ENCODE data around the gene LGALS1. TPM values are rescaled to one million over a fixed set of nuclear protein-coding genes. Genes with fewer than 3 reads are reported as not detected.

The LGALS1 gene
- total RNA-seq, 1 donor from 2014 or later = 2,760 TPM

DNA sequence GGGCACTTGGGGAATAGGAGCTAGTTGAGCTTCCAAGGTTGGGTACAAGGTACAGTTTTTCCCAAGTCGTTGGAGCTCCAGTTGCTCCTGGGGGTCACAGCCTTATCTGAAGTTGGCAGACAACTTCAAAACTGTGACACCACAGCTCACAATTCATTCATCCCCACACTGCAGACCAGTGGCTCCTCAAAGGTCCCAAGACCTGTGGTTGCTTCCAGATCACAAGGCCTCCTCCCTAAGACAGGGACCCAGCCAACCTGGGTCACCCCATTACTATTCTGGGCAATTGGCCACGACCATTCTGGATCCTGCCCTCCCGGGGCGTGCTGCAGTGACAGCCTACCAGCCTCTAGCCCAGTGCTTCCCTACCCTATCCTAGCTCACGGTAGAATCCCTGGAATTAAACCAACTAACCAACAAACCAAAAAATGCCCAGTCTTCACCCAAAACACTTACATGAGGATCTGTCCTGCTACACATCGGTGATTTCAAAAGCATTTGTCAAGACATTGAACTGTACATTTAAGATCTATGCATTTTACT is 17.8 kb upstream of the LGALS1 start:
- Mint-ChIP-seq H3K36me3 (ENCODE audit: low read depth) (no peaks in the 10 kb centered on the region), H3K4me3 (ENCODE audit: unreplicated experiment) (peak overlapping the region; percentile 81), H3K9me3 (ENCODE audit: low read depth) (no peaks in the 10 kb centered on the region), H3K27ac (ENCODE audit: unreplicated experiment) (peak overlapping the region; percentile 96), H3K4me1 (ENCODE audit: low read depth) (peaks cover 40% of the 10 kb centered on the region), H3K27me3 (ENCODE audit: low read depth) (no peaks in the 10 kb centered on the region)
- no peak for DNase-seq (ENCODE audit: low spot score)
- TF ChIP-seq, protein P1, sequence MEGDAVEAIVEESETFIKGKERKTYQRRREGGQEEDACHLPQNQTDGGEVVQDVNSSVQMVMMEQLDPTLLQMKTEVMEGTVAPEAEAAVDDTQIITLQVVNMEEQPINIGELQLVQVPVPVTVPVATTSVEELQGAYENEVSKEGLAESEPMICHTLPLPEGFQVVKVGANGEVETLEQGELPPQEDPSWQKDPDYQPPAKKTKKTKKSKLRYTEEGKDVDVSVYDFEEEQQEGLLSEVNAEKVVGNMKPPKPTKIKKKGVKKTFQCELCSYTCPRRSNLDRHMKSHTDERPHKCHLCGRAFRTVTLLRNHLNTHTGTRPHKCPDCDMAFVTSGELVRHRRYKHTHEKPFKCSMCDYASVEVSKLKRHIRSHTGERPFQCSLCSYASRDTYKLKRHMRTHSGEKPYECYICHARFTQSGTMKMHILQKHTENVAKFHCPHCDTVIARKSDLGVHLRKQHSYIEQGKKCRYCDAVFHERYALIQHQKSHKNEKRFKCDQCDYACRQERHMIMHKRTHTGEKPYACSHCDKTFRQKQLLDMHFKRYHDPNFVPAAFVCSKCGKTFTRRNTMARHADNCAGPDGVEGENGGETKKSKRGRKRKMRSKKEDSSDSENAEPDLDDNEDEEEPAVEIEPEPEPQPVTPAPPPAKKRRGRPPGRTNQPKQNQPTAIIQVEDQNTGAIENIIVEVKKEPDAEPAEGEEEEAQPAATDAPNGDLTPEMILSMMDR (IDR thresholded peaks at IDR 0.05) = no peak

DNA sequence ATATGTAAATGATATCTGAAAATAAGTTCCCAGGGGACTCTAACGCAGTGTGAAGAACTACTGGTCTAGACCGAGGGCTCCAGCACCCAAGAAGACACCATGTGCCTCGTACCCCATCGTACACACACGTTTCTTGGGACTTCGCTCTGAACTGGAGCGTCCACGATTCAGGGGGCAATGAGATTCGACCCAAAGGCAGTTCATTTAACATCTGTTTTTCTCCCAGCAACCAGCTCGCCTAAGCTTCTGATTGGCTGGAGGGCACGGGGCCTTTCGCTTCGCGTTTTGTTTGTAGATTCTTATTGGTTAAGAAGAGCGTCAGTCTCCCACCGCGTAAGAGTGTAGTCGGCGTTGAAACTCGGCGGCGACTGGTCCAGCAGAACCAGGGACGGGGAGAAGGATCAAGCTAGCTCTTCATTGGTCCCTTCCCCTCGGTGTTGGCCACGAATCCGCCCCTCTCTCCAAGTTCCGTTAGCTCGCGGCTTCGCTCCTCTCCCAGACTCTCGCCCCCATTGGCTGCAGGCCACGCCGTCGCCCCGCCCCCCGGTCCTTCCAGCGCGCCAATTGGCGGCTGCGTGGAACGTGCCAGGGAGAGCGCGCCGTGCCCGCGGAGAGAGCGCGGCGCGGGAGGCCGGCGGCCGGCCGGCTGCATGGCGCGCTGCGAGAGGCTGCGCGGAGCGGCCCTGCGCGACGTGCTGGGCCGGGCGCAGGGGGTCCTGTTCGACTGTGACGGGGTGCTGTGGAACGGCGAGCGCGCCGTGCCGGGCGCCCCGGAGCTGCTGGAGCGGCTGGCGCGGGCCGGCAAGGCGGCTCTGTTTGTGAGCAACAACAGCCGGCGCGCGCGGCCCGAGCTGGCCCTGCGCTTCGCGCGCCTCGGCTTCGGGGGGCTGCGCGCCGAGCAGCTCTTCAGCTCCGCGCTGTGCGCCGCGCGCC is 17.0 kb upstream of the LGALS1 start, which contains the start of gene PDXP:
TSS of gene PDXP (plus strand) at position 591 of the 933 bp plus-strand sequence. CDS start at position 651, 60 bp downstream.
- peak within 1 kb of the TSS; percentile 96 for H3K27ac Mint-ChIP-seq (ENCODE audit: unreplicated experiment)
- TF ChIP-seq, protein P1 (IDR thresholded peaks at IDR 0.05) = no peak
- peak within 1 kb of the TSS; percentile 81 for H3K4me3 Mint-ChIP-seq (ENCODE audit: unreplicated experiment)
- no peaks in the 10 kb centered on the region for H3K27me3 Mint-ChIP-seq (ENCODE audit: low read depth)
- no peaks in the 10 kb centered on the region for H3K9me3 Mint-ChIP-seq (ENCODE audit: low read depth)
- peak; percentile 99 for DNase-seq (ENCODE audit: low spot score)
- no peaks in the 10 kb centered on the region for H3K36me3 Mint-ChIP-seq (ENCODE audit: low read depth)
- H3K4me1 Mint-ChIP-seq (ENCODE audit: low read depth) = peaks cover 40% of the 10 kb centered on the region

DNA sequence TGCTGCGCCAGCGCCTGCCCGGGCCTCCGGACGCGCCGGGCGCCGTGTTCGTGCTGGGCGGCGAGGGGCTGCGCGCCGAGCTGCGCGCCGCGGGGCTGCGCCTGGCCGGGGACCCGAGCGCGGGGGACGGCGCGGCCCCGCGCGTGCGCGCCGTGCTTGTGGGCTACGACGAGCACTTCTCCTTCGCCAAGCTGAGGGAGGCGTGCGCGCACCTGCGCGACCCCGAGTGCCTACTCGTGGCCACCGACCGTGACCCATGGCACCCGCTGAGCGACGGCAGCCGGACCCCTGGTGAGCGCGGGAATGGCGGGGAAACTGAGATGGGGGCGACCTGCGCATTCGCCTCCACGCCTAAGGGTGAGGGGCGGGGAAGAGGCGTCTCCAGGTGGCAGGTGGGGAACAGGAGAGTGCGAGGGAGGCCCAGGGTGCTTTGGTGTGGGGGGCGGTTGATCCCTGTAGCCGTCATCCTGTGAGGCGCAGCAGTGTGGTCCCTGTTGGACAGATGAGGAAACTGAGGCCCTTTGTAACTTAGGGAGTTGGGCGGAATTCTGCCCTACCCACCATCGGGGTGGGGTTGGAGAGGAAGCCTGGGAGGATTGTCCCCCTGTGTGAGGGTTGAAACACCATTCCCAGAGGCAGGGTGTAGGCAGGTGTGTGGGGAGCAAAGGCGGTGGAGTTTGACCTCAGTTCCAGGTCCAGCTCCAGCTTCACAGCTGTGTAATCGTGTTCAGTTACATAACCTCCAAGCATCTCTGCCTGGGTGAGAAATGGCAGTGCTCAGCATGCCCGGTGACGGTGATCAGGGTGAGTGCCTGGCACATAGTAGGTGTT is 16.2 kb upstream of the LGALS1 start:
- Mint-ChIP-seq H3K4me3 (ENCODE audit: unreplicated experiment) (peak overlapping the region; percentile 72), H3K9me3 (ENCODE audit: low read depth) (no peaks in the 10 kb centered on the region), H3K36me3 (ENCODE audit: low read depth) (no peaks in the 10 kb centered on the region), H3K4me1 (ENCODE audit: low read depth) (peaks cover 40% of the 10 kb centered on the region), H3K27ac (ENCODE audit: unreplicated experiment) (no peak overlapping the region), H3K27me3 (ENCODE audit: low read depth) (no peaks in the 10 kb centered on the region)
- TF ChIP-seq, protein P1 (IDR thresholded peaks at IDR 0.05) = no peak
- no peak for DNase-seq (ENCODE audit: low spot score)

DNA sequence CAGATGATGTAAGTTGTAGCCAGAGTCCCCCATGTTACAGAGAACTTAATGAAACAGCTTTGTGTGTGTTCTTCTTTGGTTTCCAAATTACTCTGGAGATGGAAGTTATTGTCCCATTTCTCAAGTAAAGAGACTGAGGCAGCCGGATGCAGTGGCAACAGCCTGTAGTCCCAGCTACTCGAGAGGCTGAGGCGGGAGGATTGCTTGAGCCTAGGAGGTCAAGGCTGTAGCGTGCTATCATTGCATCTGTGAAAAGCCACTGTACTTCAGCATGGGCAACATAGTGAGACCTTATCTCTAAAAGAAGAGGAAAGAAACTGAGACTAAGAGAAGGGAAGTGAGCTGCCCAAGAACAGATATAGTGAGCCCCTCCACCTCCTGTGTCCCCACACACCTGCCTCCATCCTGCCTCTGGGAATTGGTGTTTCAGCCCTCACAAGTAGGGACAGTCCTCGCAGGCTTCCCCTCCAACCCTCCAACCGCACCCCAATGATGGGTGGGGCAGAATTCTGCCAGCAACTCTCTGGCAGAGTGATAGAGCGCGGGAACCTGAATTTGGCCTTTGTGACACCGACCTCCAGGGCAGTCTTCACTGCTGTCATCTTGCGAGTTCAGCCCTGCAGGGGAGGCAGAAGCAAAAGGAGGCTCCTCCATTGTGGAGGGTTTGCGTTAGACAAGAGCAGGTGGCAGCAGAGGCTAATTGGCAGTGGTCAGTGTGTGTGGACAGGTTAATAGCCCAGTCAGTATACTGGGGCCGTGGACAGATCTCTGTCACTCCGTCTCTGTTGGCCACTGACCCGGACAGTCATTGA is 15.3 kb upstream of the LGALS1 start:
- DNase-seq (ENCODE audit: low spot score) = no peak
- Mint-ChIP-seq H3K9me3 (ENCODE audit: low read depth) (no peaks in the 10 kb centered on the region), H3K36me3 (ENCODE audit: low read depth) (no peaks in the 10 kb centered on the region), H3K4me1 (ENCODE audit: low read depth) (peaks cover 40% of the 10 kb centered on the region), H3K4me3 (ENCODE audit: unreplicated experiment) (peak overlapping the region; percentile 72), H3K27ac (ENCODE audit: unreplicated experiment) (peak overlapping the region; percentile 61), H3K27me3 (ENCODE audit: low read depth) (no peaks in the 10 kb centered on the region)
- TF ChIP-seq, protein P1 (IDR thresholded peaks at IDR 0.05) = no peak

Measured in chondrocyte (in vitro differentiated cells).